AG04450 (cell line): ENCODE measurements around the gene LRMDA. TPM values are rescaled to one million over a fixed set of nuclear protein-coding genes. Genes with fewer than 3 reads are reported as not detected.

Experiments used
- CTCF ChIA-PET: fragments of 300-600, 350-600 bp; formaldehyde crosslinking; extraction: SDS; loops from one replicate; lab custom pipeline; 2022; ENCODE audit warnings: antibody characterized with exemption, inconsistent platforms; lab: Charles Lee
- POLR2A ChIA-PET: fragments of 350-600 bp; formaldehyde crosslinking; extraction: SDS; loops from one replicate; lab custom pipeline; 2021; ENCODE audit warnings: antibody characterized with exemption, inconsistent platforms; lab: Yijun Ruan, JAX
- DNase-seq: peaks from one replicate; pipeline ENCODE4 v3.0.0-alpha.2; 2011; ENCODE audit warnings: low read depth, low spot score
- H3K27ac ChIP-seq: one replicate; pipeline ENCODE4 v1.5.1; 2012; ENCODE audit warnings: low read depth, low read length, control low read depth
- H3K27me3 ChIP-seq: one replicate; pipeline ENCODE4 v1.6.0; 2012; ENCODE audit warnings: low read length; ENCODE audit not compliant: control insufficient read depth, insufficient read depth
- H3K4me3 ChIP-seq: 2 replicates; pipeline ENCODE4 v1.5.1; 2011; ENCODE audit warnings: mild to moderate bottlenecking, low read depth, low read length, control low read depth
- H3K9me3 ChIP-seq: 2 replicates; pipeline ENCODE4 v1.5.1; 2012; ENCODE audit warnings: low read length; ENCODE audit not compliant: control insufficient read depth, insufficient read depth
- CTCF ChIP-seq: IDR thresholded peaks from 2 replicates; pipeline ENCODE4 v1.5.1; 2011; ENCODE audit warnings: low read depth, low read length, control low read depth, inconsistent platforms
- polyA plus RNA-seq: library from polyadenylated mRNA; depleted of rRNA; stranded (reverse); fragments of >200 nt; gene quantifications from 2 replicates; pipeline ENCODE4 v1.2.3, GENCODE V29; 2011

Gene LRMDA
- polyA plus RNA-seq, 1 experiment = 0.12 TPM

DNA sequence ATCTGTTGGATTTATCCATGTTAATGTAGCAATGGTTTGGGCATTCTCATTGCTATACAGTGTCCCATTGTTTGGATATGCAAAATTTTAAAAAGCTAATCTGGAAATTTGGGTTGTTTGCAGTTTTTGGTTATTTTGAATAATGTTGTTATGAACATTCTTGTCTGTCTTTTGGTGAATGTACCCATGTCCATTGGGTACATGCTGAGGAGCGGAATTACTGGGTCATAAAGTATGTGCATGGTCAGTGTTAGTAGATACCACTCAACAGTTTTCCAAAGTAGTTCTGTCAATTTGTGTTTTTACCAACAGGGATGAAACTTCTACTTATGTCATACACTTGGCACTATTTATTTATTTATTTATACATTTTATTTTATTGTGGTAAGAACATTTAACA, 153.9 kb downstream of the LRMDA start:
- no peak overlapping the region for H3K4me3 ChIP-seq
- peaks cover 5% of the 10 kb centered on the region for H3K9me3 ChIP-seq
- no peaks in the 10 kb centered on the region for H3K27me3 ChIP-seq
- CTCF ChIA-PET = no interaction called here
- POLR2A ChIA-PET = no interaction called here
- no peak for DNase-seq
- TF ChIP-seq CTCF = no peak
- H3K27ac ChIP-seq = no peak overlapping the region

DNA sequence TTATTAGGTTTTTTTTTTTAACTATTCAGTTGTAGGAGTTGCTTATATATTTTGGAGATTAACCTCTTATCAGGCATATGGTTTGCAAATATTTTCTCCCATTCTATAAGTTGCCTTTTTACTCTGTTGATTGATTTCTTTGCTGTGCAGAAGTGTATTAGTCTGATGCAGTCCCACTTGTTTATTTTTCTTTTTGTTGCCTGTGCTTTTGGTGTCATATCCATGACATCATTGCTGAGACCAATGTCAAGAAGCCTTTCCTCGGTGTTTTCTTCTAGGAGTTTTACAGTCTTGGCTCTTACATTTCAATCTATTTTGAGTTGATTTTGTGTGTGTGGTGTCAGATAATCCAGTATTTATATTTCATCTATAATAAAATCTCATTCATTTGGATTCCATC, 155.4 kb downstream of the LRMDA start:
- no peak for TF ChIP-seq CTCF
- Histone ChIP-seq H3K27ac (no peak overlapping the region), H3K27me3 (no peaks in the 10 kb centered on the region), H3K4me3 (no peak overlapping the region), H3K9me3 (peaks cover 5% of the 10 kb centered on the region)
- no peak for DNase-seq
- ChIA-PET CTCF (no interaction called here), POLR2A (no interaction called here)

- H3K9me3 ChIP-seq = no peaks in the 10 kb centered on the region
- CTCF ChIA-PET = no interaction called here
- no peak for DNase-seq
- POLR2A ChIA-PET = no interaction called here
- H3K27me3 ChIP-seq = peaks cover 2% of the 10 kb centered on the region
- no peak overlapping the region for H3K4me3 ChIP-seq
- TF ChIP-seq CTCF = no peak
- H3K27ac ChIP-seq = no peak overlapping the region
These were observed 156.6 kb downstream of the LRMDA start for GRCh38 chr10:75588031-75588430.

GRCh38 chr10:75589895-75590654, 158.7 kb downstream of the LRMDA start:
- no peaks in the 10 kb centered on the region for H3K9me3 ChIP-seq
- H3K27me3 ChIP-seq = peaks cover 2% of the 10 kb centered on the region
- H3K27ac ChIP-seq = no peak overlapping the region
- no peak overlapping the region for H3K4me3 ChIP-seq
- no peak for DNase-seq
- TF ChIP-seq CTCF = no peak
- ChIA-PET CTCF (interaction anchor here (0.7 kb wide), 1 partner anchor 168 kb away, joined by 4 read pairs; no protein-coding TSS in a partner anchor), POLR2A (no interaction called here)

DNA sequence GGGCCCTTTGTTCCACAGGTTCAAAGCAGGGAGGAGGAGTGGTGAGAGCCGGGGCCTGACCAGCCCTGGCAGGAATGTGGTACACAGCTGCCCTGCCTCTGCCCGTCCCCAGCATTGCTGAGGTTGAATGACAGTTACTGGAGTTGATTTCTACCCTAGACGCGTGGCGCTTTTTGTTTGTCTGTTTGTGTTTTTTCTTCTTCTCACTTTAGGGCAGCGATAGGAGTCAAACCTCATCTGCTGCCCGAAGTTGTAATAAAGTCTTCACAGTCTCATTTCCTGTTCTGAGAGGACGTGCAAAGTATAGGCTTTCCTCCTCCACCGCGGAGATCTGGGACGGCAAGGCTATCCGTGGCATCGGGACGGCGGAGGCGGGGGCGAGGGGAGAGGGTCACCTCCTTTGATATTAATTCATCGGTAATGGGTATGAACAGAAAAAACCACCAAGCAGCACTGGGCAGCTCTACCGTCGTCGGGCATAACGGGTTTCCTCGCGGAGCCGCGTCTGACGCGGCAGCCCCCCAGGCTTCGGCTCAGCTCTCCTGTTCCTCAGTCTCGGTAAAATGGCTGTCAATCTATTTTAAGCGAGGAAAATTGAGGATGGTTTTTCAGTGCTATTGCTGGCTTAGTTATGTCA, 160.8 kb downstream of the LRMDA start:
- Histone ChIP-seq H3K27me3 (peaks cover 2% of the 10 kb centered on the region), H3K27ac (no peak overlapping the region), H3K9me3 (no peaks in the 10 kb centered on the region), H3K4me3 (no peak overlapping the region)
- DNase-seq = no peak
- POLR2A ChIA-PET = no interaction called here
- CTCF ChIA-PET = no interaction called here
- no peak for TF ChIP-seq CTCF
